ENCODE results near the gene FILIP1L.

DNA sequence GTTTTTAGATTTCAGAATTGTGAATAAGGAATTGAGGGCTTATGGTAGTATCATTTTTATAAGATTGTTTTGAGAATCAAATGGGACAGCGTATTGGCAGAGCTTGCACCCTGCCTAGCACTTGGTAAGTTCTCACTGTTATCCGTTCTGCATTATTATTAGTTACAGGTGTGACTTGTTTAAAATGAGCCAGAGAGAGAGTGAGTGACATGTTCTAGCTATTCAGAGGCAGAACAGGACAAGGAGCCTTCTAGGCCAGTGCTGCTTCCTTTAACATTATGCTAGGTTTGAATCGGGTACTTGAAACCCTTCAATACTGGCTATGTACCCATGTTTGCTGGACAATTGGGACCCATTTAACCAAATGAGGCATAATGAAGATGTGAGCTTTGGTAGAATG, 133.7 kb downstream of the FILIP1L start:
- TF ChIP-seq EZH2 (IDR thresholded peaks at IDR 0.05), result no peak
- no peak for TF ChIP-seq EZH2phosphoT487 (IDR thresholded peaks at IDR 0.05)
